H54 (cell line): ENCODE data around the gene TFF3.

ENCODE experiments used
- DNase-seq: peaks from one replicate; pipeline ENCODE4 v3.0.0; 2011; ENCODE audit warnings: low spot score, mixed read lengths; ENCODE audit not compliant: insufficient read length
- FAIRE-seq: peaks from 3 replicates; lab custom pipeline; 2011; peaks lifted over from hg19 to GRCh38; lab: Jason Lieb, UNC
- POLR2A ChIP-seq: IDR thresholded peaks from 2 replicates; pipeline ENCODE4 v1.6.1; 2011; ENCODE audit warnings: low read depth, mild to moderate bottlenecking, low read length

TFF3 gene

GRCh38 chr21:42350927-42351426 is 35.8 kb upstream of the TFF3 start, which contains the start of gene TFF2:
TSS of gene TFF2 (minus strand) at chr21:42350994. CDS start at chr21:42350957, 37 bp downstream.
- no peak for TF ChIP-seq POLR2A
- no peak for DNase-seq
- no peak for FAIRE-seq

- FAIRE-seq (no peak), DNase-seq (no peak)
- no peak for TF ChIP-seq POLR2A
These were observed 35.2 kb upstream of the TFF3 start for GRCh38 chr21:42350318-42350910.

DNA sequence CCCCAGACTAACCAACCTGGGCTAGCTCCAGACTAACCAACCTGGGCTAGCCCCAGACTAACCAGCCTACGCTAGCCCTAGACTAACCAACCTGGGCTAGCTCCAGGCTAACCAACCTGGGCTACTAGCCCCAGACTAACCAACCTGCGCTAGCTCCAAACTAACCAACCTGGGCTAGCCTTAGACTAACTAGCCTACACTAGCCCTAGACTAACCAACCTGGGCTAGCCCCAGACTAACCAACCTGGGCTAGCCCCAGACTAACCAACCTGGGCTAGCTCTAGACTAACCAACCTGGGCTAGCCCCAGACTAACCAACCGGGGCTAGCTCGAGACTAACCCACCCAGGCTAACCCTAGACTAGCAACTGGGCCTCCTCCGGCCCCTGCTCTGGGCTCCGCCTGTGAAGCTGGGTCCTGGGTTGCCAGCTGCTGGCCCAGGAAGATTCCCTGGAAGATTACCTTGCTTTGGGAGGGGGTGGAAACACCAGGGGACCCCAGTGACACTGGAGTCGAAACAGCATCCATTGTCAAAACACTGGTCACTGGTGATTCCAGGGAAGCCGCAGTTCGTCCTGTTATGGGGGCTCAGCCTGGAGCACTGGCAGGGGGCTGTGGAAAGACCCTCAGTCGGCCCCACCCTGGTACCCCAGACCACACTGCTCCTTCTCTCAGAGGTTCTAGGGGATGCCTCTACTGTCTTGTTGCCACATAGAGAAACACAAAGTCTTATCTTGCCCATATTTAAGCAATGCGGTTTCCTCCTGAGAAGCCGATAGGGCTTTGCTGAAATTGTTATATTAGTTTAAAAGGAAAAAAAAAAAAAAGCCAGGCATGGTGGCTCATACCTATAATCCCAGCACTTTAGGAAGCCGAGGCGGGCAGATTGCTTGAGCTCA is 34.5 kb upstream of the TFF3 start:
- no peak for FAIRE-seq
- TF ChIP-seq POLR2A, result no peak

GRCh38 chr21:42348762-42349161 is 33.6 kb upstream of the TFF3 start:
- DNase-seq (no peak), FAIRE-seq (no peak)
- no peak for TF ChIP-seq POLR2A

More for the DNA sequence above, 34.5 kb upstream of the TFF3 start:
- DNase-seq, result no peak

DNA sequence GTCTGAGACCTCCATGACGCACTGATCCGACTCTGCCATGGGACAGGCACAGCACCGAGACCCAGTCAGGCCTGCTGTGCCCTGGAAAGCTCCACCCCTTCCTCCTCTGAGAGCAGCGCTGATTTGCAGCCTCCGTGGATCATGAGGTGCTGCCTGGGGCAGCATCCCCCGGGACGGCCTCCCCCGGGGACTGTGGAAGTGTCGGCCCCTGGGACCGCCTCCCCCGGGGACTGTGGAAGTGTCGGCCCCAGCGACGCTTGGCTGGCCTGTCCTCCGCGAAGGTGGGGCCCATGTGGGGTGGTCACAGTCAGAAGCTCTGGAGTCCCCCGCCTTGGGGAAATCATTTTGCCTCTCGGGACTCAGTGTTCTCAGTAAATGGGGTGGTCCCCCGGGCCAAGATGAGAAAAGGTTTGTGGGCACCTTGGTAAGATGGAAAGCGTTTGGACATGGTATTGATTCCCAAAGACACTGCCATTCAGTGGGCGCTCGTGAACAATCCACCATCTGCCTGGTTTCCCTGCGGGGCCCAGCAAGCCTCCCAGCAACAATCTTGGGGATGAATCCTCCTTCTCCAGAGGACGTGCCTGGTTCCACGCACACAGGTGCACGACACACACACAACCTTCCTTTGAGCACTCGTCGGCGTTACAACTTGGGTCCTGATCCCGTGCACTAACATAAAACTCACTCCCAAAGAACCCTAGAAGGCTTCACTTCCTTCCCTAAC is 32.6 kb upstream of the TFF3 start:
- no peak for TF ChIP-seq POLR2A
- FAIRE-seq (no peak), DNase-seq (no peak)

- no peak for TF ChIP-seq POLR2A
- no peak for DNase-seq
- no peak for FAIRE-seq
These were observed 31.8 kb upstream of the TFF3 start for GRCh38 chr21:42346866-42347600.

GRCh38 chr21:42346441-42346840 is 31.2 kb upstream of the TFF3 start:
- TF ChIP-seq POLR2A, result no peak
- DNase-seq (no peak), FAIRE-seq (no peak)

DNA sequence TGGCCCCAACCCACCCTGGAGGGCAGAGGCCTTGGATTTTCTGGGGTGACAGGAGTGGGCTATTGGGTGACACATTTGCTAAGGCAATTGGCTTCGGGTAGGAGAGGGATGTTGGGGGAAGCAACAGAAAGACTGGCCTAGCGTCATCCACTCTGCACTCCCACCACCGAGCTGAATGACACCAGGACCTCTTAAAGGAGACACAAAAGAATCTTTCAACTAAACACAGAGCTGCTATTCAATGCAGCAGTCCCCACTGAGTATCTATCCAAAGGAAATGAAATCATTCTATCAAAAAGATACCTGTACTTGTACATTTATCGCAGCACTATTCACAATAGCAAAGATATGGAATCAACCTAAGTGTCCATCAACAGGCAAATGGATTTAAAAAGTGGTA is 29.4 kb upstream of the TFF3 start:
- no peak for TF ChIP-seq POLR2A
- FAIRE-seq (no peak), DNase-seq (no peak)

GRCh38 chr21:42343963-42344510 is 28.8 kb upstream of the TFF3 start:
- DNase-seq (no peak), FAIRE-seq (no peak)
- no peak for TF ChIP-seq POLR2A

GRCh38 chr21:42343556-42343955 is 28.3 kb upstream of the TFF3 start:
- FAIRE-seq, result no peak
- DNase-seq, result no peak
- no peak for TF ChIP-seq POLR2A

DNA sequence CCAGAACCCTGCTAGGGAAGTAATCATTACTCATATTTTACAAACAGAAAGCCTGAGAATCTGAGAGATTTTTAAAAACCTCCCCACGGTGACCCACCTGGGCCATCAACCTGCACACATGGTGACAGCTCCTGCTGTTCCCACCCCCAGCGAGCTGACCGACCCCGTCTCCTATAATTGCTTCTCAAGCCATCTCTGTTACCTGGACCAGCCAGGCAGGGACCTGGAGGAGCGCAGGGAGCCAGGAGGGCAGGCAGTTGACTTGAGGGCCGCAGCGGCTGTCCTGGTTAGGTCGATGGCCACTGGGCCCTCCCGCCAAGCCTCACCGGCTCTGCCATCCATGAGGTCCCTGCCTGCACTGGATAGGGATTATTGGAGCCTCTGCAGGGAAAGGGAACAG is 27.9 kb upstream of the TFF3 start:
- FAIRE-seq, result no peak
- DNase-seq, result no peak
- no peak for TF ChIP-seq POLR2A

DNA sequence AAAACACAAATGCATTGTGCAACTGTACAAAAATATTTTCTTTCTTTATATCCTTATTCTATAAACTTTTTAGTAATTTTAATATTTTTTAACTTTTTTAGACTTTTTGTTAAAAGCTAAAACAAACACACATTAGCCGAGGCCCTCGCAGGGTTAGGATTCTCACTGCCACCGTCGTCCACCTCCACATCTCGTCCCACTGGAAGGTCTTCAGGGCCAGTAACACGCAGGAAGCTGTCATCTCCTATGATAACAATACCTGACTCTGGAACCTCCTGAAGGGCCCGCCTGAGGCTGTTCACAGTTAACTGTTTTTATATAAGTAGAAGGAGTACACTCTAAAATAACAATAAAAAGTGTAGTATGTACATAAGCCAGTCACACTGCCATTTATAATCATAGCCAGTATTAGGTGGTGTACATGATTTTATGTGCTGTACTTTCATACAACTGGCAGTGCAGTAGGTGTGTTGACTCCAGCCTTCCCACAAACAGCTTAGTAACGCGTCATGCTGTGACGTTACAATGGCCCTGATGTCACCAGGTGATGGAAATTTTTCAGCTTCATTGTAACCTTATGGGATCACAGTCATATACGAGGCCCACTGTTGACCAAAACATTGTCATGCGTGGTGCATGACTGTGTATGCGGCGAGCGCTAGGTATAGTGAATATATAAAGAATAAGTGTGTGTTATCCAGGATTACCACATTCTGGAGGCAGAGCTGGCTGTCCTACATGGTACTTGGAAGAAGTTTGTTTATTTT is 26.8 kb upstream of the TFF3 start:
- FAIRE-seq (no peak), DNase-seq (no peak)
- no peak for TF ChIP-seq POLR2A
